Stomach (tissue), 4 donors: ENCODE measurements around the gene CEP192.

Experiments
- EP300 ChIP-seq: sonication (generic); formaldehyde crosslinking; IDR thresholded peaks from one replicate; pipeline ENCODE4 v1.6.1; 2017; ENCODE audit warnings: antibody characterized with exemption
- POLR2AphosphoS5 ChIP-seq, 3 donors: sonication (generic); formaldehyde crosslinking; IDR thresholded peaks; one replicate each; pipeline ENCODE4 v1.6.1; 2016; ENCODE audit warnings: antibody characterized with exemption in 3 of 3
- TF ChIP-seq, protein P1 (sequence below), 7 experiments: fragments of 450-650 bp in 4 of 7; fragments of 200-600 bp in 3 of 7; sonication (generic) in 3 of 7; IDR thresholded peaks; one replicate each; pipeline ENCODE4 v1.5.1; 2016 to 2019; ENCODE audit warnings: antibody characterized with exemption in 7 of 7, control low read depth in 2 of 7, mild to moderate bottlenecking in 1 of 7

- TF ChIP-seq, protein P1, sequence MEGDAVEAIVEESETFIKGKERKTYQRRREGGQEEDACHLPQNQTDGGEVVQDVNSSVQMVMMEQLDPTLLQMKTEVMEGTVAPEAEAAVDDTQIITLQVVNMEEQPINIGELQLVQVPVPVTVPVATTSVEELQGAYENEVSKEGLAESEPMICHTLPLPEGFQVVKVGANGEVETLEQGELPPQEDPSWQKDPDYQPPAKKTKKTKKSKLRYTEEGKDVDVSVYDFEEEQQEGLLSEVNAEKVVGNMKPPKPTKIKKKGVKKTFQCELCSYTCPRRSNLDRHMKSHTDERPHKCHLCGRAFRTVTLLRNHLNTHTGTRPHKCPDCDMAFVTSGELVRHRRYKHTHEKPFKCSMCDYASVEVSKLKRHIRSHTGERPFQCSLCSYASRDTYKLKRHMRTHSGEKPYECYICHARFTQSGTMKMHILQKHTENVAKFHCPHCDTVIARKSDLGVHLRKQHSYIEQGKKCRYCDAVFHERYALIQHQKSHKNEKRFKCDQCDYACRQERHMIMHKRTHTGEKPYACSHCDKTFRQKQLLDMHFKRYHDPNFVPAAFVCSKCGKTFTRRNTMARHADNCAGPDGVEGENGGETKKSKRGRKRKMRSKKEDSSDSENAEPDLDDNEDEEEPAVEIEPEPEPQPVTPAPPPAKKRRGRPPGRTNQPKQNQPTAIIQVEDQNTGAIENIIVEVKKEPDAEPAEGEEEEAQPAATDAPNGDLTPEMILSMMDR (IDR thresholded peaks at IDR 0.05), result peak in 5 of 7 experiments; percentile 47 to 85 (median 68)
- TF ChIP-seq POLR2AphosphoS5 (IDR thresholded peaks at IDR 0.05), result no peak
- TF ChIP-seq EP300, result no peak
Measured at GRCh38 chr18:13159579-13159978, 168.4 kb downstream of the CEP192 start.
